ENCODE results near the gene LMAN1L. TPM values are rescaled to one million over a fixed set of nuclear protein-coding genes. Genes with fewer than 3 reads are reported as not detected.

LMAN1L gene
- total RNA-seq, 2 experiments from 2014 or later, result 0.09 to 0.38 TPM

- H3K27ac ChIP-seq (ENCODE audit: low read depth, low read length, poor library complexity, severe bottlenecking), result peak overlapping the region; percentile 99
- ChIA-PET POLR2A (interaction anchor here (0.8 to 11.8 kb wide), 6 partner anchors 9 to 83 kb away, joined by 3 to 221 read pairs (median 6); partner anchors contain the start of gene CSK), CTCF (ENCODE audit: unreplicated experiment) (interaction anchor here (0.5 to 2.1 kb wide), 10 partner anchors 9 to 416 kb away, joined by 3 to 40 read pairs (median 5); no protein-coding TSS in a partner anchor)
- H3K4me1 ChIP-seq (ENCODE audit: insufficient read depth, low read length, poor library complexity, severe bottlenecking), result peaks cover 86% of the 10 kb centered on the region
- peak overlapping the region; percentile 92 for H3K4me2 ChIP-seq (ENCODE audit: low read length)
- peak; percentile 91 for TF ChIP-seq CTCF (conservative IDR thresholded peaks at IDR 0.05; ENCODE audit: low read length)
- TF ChIP-seq EZH2phosphoT487 (IDR thresholded peaks at IDR 0.05; ENCODE audit: borderline replicate concordance, low read depth, low read length), result no peak
- DNase-seq (ENCODE audit: low spot score), result peak; percentile 97
- H3K4me3 ChIP-seq (ENCODE audit: low read depth, low read length, poor library complexity, severe bottlenecking), result peak overlapping the region; percentile 97
- no peaks in the 10 kb centered on the region for H3K9me3 ChIP-seq (ENCODE audit: low read length)
- BruUV-seq (replicated peaks), result no TSS peak
- no peak overlapping the region for H2AFZ ChIP-seq (ENCODE audit: low read length)
- no peaks in the 10 kb centered on the region for H3K9me2 ChIP-seq (ENCODE audit: insufficient read depth, low read length)
- peaks cover 94% of the 10 kb centered on the region for H3K79me2 ChIP-seq (ENCODE audit: insufficient read depth, low read depth, low read length)
- peaks cover 80% of the 10 kb centered on the region for H3K36me3 ChIP-seq (ENCODE audit: insufficient read depth, low read length)
- peaks cover 19% of the 10 kb centered on the region; the same call in 1 of the 2 replicates for H4K20me1 ChIP-seq (ENCODE audit: insufficient read depth, low read length)
- intact Hi-C loops (cut with micrococcal nuclease; ENCODE audit: unreplicated experiment), result loop anchor here (1.0 to 5.0 kb wide), 3 partner anchors 10 to 665 kb away; partner anchors contain the start of gene SIN3A
Observed at GRCh38 chr15:74787251-74788041, 25.2 kb upstream of the LMAN1L start.

- ChIA-PET POLR2A (interaction anchor here (0.8 to 11.8 kb wide), 5 partner anchors 9 to 83 kb away, joined by 3 to 221 read pairs (median 9); partner anchors contain the start of gene CSK), CTCF (ENCODE audit: unreplicated experiment) (interaction anchor here (0.5 to 2.1 kb wide), 7 partner anchors 9 to 415 kb away, joined by 3 to 40 read pairs (median 5); no protein-coding TSS in a partner anchor)
- Histone ChIP-seq H4K20me1 (ENCODE audit: insufficient read depth, low read length) (peaks cover 26% of the 10 kb centered on the region; the same call in 1 of the 2 replicates), H3K9me3 (ENCODE audit: low read length) (no peaks in the 10 kb centered on the region), H2AFZ (ENCODE audit: low read length) (no peak overlapping the region), H3K4me1 (ENCODE audit: insufficient read depth, low read length, poor library complexity, severe bottlenecking) (peaks cover 93% of the 10 kb centered on the region), H3K79me2 (ENCODE audit: insufficient read depth, low read depth, low read length) (peaks cover 94% of the 10 kb centered on the region), H3K9me2 (ENCODE audit: insufficient read depth, low read length) (no peaks in the 10 kb centered on the region), H3K27ac (ENCODE audit: low read depth, low read length, poor library complexity, severe bottlenecking) (peak overlapping the region; percentile 99), H3K4me3 (ENCODE audit: low read depth, low read length, poor library complexity, severe bottlenecking) (peak overlapping the region; percentile 97), H3K4me2 (ENCODE audit: low read length) (peak overlapping the region; percentile 92), H3K36me3 (ENCODE audit: insufficient read depth, low read length) (peaks cover 80% of the 10 kb centered on the region)
- BruUV-seq (replicated peaks), result TSS peak; percentile 96
- no peak for TF ChIP-seq EZH2phosphoT487 (IDR thresholded peaks at IDR 0.05; ENCODE audit: borderline replicate concordance, low read depth, low read length)
- TF ChIP-seq CTCF (conservative IDR thresholded peaks at IDR 0.05; ENCODE audit: low read length), result 0 out of 2 replicates have a peak, but pooled peaks have one; percentile 4
- DNase-seq (ENCODE audit: low spot score), result peak; percentile 54
- intact Hi-C loops (cut with micrococcal nuclease; ENCODE audit: unreplicated experiment), result loop anchor here (5.0 kb wide), 2 partner anchors 219 to 664 kb away; partner anchors contain the start of gene SIN3A
Observed at GRCh38 chr15:74788042-74788682, 24.5 kb upstream of the LMAN1L start.
